Measurements from ENCODE around the gene C12orf60.

C12orf60 gene

DNA sequence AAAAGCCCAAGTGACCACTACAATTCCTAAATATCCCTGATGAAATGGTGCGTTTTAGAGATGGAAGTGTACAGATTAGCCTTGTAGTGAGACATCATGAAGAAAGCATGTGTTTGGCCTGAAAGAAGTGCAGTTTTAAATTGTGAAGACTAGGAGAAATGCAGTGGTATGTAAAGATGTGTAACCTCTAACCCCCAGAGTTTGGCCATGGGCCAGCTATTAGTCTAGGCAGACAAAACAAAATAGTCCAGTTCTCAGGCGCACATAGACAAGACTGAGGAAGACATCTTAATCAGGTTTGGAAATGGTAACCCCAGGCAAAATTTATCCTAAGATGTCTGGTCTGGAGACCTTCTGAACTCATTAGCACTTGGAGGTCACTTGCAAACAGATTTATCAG, 23.6 kb upstream of the C12orf60 start:
- DNase-seq: no peak

DNA sequence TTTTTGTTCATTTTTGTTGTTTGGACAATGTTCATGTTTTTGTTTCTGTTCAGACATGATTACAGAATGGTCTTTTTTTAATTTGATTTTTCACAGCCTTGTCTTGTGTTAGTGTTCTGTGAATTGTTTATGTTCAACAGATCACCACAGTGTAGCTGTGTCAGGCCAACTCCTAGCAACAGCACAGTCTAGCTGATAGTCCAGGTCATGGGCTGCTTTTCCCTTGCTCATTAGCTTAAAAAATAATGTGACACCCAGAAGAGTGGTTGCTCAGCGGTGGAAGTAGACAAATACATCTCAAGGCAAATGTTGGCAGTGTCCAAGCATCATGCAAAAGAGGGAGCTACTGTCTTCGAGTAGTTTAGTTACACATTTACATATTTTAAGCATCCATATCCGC, 22.6 kb upstream of the C12orf60 start:
- no peak for DNase-seq

DNA sequence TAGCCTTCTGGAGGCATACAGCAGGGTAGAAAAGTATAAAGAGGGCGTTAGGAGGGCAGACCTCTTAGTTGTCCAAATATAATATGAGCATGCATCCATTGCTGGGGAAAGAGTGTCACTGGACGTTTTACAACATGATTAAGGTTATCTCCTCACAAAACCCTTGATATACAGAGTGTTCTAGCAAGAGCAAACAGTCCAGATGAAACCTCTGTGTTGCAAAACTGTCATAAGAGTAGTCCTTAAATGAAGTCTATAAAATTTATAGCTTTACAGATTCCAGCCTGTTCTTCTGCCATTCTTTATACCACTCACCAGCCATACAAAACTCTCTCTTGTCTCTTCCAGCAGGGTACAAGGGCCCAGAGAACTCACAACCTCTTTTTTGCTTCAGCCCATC, 21.9 kb upstream of the C12orf60 start:
- no peak for DNase-seq

DNA sequence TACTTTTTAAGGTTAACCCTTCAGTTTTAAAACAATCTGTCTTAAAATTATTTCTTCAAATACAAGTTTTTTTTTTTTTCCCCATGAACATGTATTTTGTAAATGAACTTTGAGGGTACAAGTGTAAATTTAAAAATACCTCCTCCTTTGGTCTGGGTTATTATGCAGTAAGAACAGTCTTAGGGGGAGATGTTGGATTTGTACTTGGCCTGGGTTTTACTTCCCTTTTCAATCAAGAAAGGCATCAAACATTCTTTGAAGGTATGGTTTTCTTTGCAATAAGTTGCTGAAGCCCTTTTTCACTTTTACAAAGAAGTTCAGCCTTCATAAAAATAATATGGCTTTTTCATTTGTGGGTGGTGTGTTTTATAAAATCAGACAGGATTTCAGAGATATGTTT, 20.7 kb upstream of the C12orf60 start:
- DNase-seq: no peak

DNA sequence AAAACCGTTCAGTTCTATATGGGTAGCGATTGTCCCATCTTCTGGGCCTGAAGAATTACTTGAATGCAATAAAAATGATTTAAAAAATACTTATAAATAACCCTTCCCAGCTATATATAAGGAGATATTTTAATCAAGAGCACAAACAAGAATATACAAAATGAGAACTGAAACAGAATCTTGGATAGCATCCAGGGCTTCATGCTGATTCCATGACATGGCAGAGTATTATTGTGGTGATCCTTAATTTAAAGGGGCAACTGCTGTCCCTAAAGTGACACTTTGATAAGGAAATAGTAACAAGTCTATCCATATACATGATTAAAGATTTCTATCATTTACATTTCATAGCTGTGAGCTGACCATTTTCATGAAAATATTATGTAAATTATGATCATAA, 19.0 kb upstream of the C12orf60 start:
- DNase-seq: no peak

DNA sequence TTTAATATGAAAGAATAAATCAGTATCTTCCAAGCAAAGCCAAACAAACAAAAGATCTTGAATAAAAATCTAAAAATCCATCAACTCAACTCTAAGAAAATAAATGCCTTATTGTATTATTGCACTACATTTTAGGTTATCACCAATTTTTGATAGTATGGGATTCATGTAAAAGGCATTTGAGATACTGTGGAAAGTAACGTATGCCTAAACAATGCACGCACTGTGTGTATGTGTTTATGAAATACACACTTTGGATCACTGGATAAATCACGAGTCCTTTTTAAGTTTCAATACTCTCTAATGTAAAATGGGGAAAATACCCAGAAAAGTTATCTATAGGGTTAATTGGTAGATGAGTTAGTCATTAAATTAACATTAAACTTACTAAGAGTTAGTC, 17.9 kb upstream of the C12orf60 start:
- no peak for DNase-seq

DNA sequence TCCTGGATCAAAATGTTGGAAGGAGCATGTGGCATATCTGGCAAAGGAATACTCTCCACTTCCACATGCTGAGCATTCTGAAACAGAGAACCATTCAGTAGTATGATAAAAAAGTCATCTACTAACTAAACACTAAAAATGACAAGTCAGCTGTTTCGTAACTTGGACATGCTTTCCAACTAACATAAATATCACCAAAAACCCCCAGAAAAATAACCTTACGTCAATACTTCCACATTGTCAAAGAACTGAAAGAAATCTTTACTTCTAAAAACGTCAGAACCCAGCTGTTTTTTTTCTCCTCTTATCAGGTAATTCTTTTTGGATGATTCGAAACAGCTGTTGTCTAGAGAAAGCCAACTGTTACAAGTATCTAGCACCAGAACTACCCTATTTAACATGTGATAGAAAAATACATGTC, 8.4 kb upstream of the C12orf60 start:
- DNase-seq: no peak

DNA sequence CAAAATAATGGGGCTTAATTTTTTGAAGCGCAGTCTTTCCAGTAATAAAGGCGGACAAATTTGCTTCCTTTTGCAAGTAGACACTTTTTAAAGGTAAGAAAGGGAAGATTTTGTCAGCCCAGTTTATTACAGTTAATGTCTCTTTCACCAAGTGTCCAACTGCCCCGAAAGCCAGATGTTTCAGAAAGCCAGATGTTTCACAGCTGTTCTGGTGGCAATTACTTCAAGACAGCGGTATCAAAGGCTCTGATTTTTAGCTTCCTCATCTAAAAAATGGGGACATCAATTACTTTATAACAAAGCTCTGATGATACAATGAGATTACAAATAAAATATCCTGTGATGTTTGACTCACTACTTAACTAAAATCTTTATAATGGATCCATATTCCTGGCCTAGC, 1.2 kb upstream of the C12orf60 start:
- no peak for DNase-seq

DNA sequence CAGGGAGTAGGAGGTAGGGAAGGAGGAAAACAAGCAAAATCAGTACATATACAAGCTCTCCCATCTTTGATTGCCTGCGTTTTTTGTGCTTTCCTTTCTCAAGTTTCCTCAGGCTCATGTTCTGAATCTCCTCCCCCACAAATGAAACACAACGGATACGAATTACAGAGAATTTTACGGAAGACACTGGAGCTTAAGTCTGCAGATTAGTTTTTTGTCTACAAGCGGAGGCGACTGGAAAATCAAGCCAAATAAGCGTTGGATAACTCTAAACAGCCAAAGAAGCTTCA, 804 bp upstream of the C12orf60 start:
- no peak for DNase-seq

DNA sequence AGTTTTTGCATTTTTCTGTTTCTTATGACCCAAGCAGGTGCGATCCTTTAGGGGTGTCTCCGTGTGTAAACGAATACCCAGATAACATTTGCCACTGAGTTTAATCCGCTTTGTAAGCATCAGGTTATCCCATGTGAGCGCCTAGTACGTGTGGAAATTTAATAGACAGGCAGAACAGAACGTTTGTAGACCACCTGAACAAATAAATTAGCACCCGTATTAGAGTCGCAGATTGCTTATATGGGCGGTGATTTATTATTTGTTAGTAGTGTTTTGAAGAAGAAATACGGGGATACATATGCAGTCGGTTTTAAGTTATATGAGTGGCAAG, 325 bp downstream of the C12orf60 start:
- no peak for DNase-seq

DNA sequence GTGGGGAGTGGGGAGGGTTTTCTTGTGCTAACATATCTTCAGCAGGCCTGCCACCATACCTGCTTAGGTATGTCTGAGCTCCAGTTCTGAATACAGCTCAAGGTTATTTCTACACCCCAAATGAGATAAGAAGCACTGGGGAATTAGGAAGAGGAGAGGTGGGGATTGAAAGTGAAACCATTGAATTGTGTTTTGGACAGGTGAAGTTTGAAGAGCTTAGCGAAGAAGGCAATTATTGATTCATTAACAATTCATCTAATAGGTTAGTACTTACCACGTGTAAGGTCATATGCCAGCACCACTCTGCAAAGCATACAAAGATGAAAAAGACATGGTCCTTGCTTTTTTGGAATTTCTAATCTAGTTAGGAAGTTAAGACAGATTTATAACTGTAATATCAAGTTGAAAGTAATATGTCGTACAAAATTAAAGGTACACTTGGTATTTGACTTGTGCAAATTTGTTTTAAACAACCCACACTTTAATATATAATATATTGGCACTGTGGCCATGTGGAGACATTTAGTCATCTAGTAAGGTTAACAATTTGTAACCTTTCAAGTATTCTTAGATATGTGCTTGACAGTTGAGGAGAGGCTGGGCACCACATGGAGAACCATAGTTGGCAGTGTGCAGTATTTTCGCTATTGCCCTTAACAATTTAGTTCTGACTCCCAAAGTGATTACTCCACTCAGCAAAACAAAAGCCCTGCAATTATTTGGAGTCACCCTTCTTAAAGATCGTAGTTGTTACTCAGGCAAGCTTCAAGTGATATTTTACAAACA, 6.9 kb downstream of the C12orf60 start:
- no peak for DNase-seq

DNA sequence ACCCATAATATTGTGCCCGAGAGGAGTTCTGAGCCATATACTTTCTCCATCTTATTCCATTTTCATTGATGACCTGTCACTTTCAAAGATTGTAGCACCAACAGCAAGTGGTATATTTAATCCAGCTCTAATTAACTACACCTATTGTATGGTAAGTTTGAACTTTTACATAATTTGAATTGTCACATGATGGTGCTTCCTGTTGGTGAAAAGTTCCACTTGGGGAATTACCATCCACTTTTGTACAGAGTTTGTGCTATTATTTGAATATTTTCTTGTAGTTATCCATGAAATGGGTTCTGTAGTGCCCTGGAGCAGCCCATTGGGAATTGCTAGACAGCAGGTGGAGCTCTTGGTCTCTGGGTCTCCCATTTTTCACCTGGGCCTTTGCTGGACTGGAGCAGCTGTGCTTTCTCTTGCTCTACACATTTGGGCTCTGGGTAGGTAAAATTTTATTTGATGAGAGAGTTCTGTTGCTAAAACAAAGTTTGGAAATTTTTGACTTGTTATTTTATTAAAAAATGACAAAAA, 7.5 kb downstream of the C12orf60 start:
- DNase-seq: no peak

DNA sequence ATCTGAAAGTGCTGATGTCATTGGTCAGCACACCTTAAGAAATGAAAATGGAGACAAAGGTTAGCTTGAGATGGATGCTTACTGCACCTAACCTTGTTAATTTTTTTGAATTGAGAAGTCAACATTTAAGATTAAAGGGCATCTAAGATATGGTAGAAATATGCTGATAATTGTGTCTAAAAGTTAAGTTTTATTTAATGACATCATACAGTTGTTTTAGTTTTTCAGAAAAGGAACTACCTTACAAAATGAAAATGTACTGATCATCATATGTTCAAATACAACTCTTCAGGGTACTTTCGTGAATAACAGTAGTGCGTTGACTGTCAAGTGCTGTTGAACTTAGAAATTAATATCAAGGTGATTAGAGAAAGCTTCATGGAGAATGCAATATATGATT, 8.0 kb downstream of the C12orf60 start:
- no peak for DNase-seq

DNA sequence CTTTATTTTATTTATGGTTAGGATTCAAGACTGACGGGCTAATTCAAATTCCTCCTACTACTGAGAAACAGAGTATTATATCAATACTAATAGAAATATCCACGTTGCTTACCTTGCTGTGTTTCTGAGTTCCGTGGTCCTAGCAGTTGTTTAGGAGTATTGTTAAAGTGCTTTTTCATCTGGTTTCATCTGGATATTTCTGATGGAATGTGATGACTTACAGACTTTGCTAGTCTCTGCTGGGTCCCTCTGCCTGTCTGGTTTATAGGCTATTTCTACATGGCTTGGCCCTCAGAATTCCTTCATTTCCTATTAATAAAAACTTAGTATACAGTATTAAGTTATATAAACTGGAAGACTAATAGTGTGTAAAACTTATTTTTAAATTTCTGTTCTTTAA, 10.5 kb downstream of the C12orf60 start, which contains the start of gene SMCO3:
SMCO3 (minus strand) TSS at position 169 of the 400 bp plus-strand sequence. CDS start 7,502 bp downstream, outside the sequence.
- DNase-seq: no peak

DNA sequence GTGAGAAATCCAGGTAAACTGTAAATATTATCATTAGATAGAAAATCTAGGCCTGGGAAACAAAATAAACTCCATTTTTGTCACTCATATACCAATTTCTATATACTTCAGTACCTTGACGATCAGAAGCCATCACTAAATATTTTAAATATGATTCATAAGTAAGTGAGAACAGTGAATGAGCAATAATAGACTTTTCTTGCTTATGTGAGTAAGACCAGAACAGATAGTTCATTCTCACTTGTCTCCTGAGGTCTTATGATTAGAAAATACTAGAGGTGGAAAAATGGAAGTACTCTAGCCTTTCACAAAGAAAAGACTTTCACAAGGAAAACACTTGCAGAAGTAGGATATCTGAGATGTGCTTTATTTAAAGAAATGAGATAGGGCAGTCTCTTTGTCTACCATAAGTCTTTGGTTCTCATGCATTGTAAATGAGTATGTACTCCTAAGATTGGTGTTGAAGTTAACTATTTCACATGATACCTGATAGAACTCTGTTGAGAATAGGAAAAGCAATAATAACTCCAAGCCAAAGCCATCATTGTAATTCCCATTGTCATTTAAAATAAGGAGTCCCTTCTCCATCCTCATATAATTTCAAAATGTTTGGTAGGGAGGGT, 20.7 kb downstream of the C12orf60 start:
- no peak for DNase-seq

DNA sequence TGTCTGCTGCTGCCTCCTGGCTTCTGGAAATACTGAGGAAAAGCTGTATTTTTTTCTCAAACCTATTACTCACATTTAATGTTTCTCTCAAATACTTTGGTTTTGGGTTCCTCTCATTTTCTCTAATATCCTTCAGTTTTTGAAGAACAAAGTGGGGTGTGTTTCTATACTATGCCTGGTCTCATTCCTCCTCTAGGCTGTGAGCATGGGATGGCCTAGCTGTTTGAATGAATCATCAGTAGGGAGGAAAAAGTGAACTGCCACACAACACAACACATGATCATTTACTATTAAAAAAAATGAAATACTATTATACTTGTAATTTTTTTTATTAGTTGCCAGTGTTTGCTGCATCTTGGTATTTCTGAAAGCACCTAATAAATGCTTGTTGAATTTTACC, 21.8 kb downstream of the C12orf60 start:
- DNase-seq: no peak

DNA sequence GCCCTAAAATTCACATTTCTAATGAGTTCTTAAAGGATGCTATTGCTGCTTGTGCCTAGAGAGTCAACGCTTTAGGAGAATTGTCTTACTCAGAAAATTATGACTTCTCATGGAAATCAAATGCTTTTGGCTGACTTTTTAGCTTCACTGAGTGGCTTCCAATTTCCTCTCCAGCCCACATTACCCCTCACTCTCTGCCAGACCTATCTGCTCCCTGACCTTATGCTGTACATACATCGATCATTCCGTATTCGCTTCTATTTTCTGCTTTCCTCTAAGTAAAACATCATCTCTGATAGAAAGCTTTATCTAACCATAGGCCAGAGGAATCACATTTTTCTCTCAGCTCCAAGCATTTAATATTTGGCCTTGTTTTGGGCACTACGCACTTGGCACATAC, 23.0 kb downstream of the C12orf60 start:
- DNase-seq: no peak

DNA sequence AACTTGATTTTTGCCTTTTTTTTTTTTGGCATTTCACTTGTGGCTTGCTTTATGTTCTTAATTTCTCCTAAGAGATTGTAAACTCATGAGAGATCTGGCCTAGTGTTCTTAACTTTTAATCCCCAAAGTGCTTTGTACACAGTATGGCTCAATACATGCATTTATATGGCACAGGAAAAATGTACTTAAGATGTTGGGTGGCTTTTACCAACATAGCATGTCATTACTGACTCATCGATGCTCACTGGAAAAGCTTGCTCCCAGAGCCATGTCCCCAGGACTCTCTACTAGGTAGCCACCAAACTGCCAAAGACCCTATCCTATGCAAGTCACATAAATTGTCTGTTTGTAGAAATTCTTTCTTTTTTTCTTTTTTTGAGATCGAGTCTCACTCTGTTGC, 23.6 kb downstream of the C12orf60 start:
- DNase-seq: no peak

DNA sequence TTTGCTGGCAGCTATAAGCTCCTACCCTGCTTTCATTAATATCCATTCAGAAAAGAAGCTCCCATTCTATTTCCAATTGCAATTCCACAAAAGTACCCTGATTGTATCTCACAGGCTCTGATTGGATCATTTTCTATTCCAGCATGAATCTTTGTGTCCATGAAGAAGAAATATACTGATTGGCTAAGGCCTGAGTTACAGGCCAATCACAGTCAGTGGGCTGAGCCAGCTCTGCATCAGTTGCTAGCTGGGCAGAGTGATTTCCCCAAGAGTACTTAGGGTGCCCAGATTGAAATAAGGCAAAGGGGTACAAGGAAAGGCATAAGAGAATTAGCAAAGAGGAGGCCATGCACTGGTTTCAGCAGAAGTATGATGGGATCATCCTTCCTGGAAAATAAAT, 25.4 kb downstream of the C12orf60 start:
- no peak for DNase-seq

DNA sequence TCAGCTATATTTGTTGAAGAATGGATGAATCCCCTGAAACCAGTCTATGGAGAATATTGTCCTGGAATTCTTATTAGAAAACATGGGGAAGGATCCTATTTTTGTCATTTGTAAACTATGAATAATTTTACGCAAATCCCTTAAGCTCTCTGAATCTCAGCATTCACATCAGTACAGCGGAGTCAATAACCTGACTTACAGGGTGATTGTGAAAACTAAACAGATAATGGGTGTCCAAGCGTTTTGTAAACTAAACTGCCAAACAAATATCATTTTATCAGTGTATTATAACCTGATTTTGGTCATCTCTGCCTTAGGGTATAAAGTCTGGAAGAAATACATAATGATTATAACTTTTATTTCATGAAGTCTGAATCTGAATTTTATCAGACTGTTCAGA, 29.9 kb downstream of the C12orf60 start:
- DNase-seq: no peak

DNA sequence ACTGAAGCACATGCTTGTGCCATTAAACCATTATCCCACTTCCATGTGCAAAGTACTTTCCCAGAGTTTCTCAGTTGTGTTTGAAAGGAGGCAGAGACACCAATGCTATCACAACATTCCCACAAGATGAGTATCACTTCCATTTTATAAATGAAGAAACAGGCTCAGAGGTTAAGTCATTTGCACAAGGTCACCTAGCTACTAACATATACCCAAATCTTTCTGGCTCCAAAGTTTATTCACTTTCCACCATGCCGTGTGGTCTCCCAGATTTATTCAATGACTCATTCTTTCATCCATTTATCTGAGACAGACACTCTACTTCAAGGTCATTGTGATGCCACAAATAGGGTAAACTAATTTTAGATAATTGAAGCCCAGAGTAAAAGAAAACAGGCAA, 30.5 kb downstream of the C12orf60 start:
- no peak for DNase-seq

DNA sequence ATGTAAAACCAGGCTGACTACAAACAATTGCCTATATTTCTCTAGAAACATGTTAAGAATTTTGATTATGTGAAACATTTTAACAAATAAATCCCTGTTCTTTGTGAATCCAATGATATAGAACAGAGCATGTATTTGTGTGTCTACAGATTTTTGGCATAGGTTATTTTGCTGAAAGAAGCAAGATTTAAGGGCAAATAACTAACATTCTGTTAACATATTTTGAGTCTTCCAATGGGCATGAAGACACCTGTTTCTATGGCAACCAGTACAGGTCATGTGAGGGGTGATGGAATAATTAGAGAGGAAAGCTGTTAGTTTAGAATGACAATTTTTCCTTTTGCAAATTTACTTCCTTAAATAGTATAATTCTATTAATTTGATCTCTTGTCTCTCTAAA, 31.0 kb downstream of the C12orf60 start:
- no peak for DNase-seq

DNA sequence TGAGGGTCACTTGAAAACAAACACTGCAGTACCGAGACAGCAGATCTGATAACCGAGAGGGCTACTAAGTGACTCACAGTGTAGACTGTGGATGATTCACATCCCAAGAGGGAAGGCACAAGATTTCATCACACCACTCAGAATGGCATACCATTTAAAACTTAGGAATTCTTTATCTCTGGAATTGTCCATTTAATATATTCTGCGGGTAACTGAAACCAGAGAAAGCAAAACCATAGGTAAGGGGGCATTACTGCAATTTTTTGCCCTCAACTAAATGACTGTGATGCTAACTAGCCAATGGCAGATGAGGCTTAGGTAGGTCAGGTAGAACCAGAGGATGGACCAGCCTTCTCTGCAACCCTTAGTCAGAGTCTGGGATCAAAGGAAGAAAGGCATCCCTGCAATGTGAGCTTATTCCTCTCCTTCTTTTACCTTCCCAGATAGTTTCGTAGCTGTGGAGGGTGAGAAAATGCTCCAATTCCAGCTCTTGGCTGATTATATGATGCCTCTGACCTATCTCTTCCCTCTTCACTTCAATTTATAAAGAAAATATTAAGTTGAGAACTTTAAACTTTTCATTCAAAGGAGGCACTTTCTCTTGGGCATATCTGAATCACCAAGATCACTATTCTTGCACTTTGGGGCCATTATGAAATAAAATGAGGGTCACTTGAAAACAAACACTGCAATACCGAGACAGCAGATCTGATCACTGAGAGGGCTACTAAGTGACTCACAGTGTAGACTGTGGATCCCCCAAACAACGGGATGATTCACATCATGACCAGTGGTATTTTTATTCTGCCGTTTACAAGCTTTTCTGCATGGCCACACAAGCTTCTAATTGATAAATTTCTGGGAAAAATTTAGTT, 33.1 kb downstream of the C12orf60 start:
- no peak for DNase-seq

DNA sequence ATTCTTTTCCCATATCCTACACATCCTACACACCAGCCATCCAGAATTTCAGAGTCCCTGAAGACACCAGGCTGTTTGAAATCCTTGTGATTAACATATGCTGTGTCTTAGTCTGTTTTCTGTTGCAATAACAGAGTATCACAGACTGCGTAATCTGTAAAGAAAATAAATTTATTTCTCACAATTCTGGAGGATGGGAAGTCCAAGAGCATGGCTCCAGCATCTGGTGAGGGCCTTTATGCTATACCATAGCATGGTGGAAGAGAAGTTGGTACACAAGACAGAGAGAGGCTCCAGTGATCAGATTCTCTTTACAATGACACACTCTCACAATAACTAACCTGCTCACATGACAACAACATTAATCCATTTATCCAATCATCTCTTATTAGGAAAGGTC, 35.8 kb downstream of the C12orf60 start:
- DNase-seq: no peak

Data from activated naive CD4-positive, alpha-beta T cell treated with anti-CD3 and anti-CD28 coated beads, Interleukin-2, amount 50 U/mL, for 16 hours (primary cell).